ENCODE results near the gene HEATR9.

DNA sequence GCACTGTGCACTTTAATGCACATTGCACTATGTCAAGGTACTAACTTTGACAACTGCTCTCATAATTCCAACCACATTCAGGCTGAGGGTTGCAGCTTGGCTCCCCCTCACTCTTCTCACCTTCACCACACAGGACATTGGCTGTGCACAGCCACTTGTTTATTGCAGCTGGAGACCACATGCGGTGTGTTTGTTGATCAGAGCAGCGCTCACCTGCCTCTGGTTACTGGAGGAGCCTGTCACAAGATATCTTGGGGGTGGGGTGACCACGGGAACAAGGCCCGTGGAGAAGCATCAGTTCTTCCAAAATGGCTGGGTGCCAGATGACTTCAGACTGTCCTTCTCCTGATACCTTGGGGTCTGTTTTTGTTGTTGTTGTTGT lies 22.1 kb upstream of the HEATR9 start:
- no peak for TF ChIP-seq IKZF1 (IDR thresholded peaks at IDR 0.05)
- TF ChIP-seq CCDC6 (CRISPR knock-in tag; IDR thresholded peaks at IDR 0.05) = no peak
- TF ChIP-seq ZNF792 (CRISPR knock-in tag; IDR thresholded peaks at IDR 0.05) = no peak
- no peak for TF ChIP-seq YEATS4 (CRISPR knock-in tag; IDR thresholded peaks at IDR 0.05; ENCODE audit: borderline replicate concordance)
- TF ChIP-seq, protein P1, sequence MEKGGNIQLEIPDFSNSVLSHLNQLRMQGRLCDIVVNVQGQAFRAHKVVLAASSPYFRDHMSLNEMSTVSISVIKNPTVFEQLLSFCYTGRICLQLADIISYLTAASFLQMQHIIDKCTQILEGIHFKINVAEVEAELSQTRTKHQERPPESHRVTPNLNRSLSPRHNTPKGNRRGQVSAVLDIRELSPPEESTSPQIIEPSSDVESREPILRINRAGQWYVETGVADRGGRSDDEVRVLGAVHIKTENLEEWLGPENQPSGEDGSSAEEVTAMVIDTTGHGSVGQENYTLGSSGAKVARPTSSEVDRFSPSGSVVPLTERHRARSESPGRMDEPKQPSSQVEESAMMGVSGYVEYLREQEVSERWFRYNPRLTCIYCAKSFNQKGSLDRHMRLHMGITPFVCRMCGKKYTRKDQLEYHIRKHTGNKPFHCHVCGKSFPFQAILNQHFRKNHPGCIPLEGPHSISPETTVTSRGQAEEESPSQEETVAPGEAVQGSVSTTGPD (CRISPR knock-in tag; IDR thresholded peaks at IDR 0.05) = no peak
- no peak for TF ChIP-seq ZNF841 (CRISPR knock-in tag; IDR thresholded peaks at IDR 0.05; ENCODE audit: borderline replicate concordance)
- TF ChIP-seq ZNF652 (CRISPR knock-in tag; IDR thresholded peaks at IDR 0.05; ENCODE audit: borderline replicate concordance, low read depth) = no peak
- no peak for TF ChIP-seq NFIC (IDR thresholded peaks at IDR 0.05; ENCODE audit: low read length)
- TF ChIP-seq, protein P2, sequence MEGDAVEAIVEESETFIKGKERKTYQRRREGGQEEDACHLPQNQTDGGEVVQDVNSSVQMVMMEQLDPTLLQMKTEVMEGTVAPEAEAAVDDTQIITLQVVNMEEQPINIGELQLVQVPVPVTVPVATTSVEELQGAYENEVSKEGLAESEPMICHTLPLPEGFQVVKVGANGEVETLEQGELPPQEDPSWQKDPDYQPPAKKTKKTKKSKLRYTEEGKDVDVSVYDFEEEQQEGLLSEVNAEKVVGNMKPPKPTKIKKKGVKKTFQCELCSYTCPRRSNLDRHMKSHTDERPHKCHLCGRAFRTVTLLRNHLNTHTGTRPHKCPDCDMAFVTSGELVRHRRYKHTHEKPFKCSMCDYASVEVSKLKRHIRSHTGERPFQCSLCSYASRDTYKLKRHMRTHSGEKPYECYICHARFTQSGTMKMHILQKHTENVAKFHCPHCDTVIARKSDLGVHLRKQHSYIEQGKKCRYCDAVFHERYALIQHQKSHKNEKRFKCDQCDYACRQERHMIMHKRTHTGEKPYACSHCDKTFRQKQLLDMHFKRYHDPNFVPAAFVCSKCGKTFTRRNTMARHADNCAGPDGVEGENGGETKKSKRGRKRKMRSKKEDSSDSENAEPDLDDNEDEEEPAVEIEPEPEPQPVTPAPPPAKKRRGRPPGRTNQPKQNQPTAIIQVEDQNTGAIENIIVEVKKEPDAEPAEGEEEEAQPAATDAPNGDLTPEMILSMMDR (CRISPR knock-in tag; IDR thresholded peaks at IDR 0.05) = no peak
- TF ChIP-seq, protein P3, sequence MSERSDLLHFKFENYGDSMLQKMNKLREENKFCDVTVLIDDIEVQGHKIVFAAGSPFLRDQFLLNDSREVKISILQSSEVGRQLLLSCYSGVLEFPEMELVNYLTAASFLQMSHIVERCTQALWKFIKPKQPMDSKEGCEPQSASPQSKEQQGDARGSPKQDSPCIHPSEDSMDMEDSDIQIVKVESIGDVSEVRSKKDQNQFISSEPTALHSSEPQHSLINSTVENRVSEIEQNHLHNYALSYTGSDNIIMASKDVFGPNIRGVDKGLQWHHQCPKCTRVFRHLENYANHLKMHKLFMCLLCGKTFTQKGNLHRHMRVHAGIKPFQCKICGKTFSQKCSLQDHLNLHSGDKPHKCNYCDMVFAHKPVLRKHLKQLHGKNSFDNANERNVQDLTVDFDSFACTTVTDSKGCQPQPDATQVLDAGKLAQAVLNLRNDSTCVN (CRISPR knock-in tag; IDR thresholded peaks at IDR 0.05; ENCODE audit: borderline replicate concordance) = no peak
- TF ChIP-seq ZFYVE20 (CRISPR knock-in tag; IDR thresholded peaks at IDR 0.05; ENCODE audit: borderline replicate concordance, low read depth) = no peak
- TF ChIP-seq PHF21A (CRISPR knock-in tag; IDR thresholded peaks at IDR 0.05) = no peak
- no peak for TF ChIP-seq EZH2 (conservative IDR thresholded peaks at IDR 0.05; ENCODE audit: low read depth, low read length)

All from HepG2 (cell line).